Endothelial cell (in vitro differentiated cells): Measurements from ENCODE around the gene CSNK1D. TPM values are rescaled to one million over a fixed set of nuclear protein-coding genes. Genes with fewer than 3 reads are reported as not detected.

ENCODE experiments used
- DNase-seq: peaks from one replicate; pipeline ENCODE4 v3.0.0; 2021; ENCODE audit warnings: low spot score
- H3K27ac Mint-ChIP-seq: one replicate; pipeline ENCODE4 v1.8.0; 2021; ENCODE audit warnings: mixed read lengths, inconsistent platforms; ENCODE audit not compliant: unreplicated experiment
- H3K27me3 Mint-ChIP-seq: one replicate; pipeline ENCODE4 v1.8.0; 2021; ENCODE audit warnings: mild to moderate bottlenecking, moderate library complexity, mixed read lengths, inconsistent platforms; ENCODE audit not compliant: unreplicated experiment
- H3K36me3 Mint-ChIP-seq: one replicate; pipeline ENCODE4 v1.8.0; 2021; ENCODE audit warnings: mild to moderate bottlenecking, low read depth, mixed read lengths, inconsistent platforms; ENCODE audit not compliant: unreplicated experiment
- H3K4me1 Mint-ChIP-seq: one replicate; pipeline ENCODE4 v1.8.0; 2021; ENCODE audit warnings: mild to moderate bottlenecking, mixed read lengths, inconsistent platforms; ENCODE audit not compliant: unreplicated experiment
- H3K4me3 Mint-ChIP-seq: one replicate; pipeline ENCODE4 v1.8.0; 2021; ENCODE audit warnings: mild to moderate bottlenecking, mixed read lengths, inconsistent platforms; ENCODE audit not compliant: unreplicated experiment
- H3K9me3 Mint-ChIP-seq: one replicate; pipeline ENCODE4 v1.8.0; 2021; ENCODE audit warnings: mixed read lengths, inconsistent platforms; ENCODE audit not compliant: unreplicated experiment
- total RNA-seq: library from RNA; stranded (reverse); fragmentation: NEBNext Ultra II Directional; extraction: Animal tissue kit (Norgen Biotek cat#: 25700); gene quantifications from one replicate; pipeline ENCODE4 v1.2.1, GENCODE V29; 2021; ENCODE audit not compliant: unreplicated experiment
- TF ChIP-seq, protein P1 (sequence below): fragments of 200-600 bp; sonication (generic); IDR thresholded peaks from one replicate; pipeline ENCODE4 v1.5.0; 2021; ENCODE audit warnings: antibody characterized with exemption; ENCODE audit not compliant: unreplicated experiment

The CSNK1D gene
- total RNA-seq, 1 donor from 2014 or later = 149 TPM

DNA sequence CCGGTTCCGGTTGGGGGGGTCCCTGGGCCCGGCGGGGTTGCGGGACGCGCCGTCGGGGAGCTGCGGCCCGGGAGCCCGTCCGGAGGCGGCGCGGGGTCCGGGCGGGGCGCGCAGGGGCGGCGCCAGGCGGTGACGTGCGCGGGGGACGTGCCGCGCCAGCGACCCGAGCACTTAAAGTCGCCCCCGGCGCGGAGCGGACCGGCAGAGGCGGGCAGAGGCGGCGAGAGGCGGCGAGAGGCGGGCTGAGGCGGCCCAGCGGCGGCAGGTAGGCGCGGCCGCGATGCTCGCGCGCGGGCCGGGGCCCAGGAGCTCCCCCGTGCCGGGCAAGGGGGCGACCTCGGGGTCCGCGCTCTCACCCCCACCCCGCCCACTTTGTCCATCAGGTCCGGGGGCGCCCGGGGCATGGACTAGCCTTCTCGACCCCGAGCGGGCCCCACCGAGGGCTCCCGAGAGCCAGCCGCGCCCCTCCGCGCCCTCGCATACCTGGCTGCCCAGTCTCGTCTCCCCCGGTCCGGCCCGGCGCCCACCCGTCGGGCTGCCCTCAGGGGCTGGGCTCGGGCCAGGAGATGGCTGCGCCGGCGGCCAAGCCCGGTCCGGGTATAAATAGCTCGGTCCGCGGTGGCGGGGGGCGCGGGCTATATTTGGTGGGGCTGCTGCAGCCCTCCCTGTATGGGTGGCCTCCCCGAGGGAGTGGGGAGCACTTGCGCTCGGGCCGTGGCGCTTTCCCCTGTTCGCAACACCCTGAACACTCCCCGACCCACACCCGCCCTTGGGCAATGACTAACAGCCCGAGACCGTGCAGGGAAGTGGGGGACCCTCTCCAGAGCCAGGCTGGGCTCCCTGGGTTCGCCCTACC lies 44.4 kb downstream of the CSNK1D start, which contains the start of gene SLC16A3:
SLC16A3 (plus strand) TSS at position 201 of the 856 bp plus-strand sequence. CDS start 6,967 bp downstream, outside the sequence.
- Mint-ChIP-seq H3K9me3 (no peaks in the 10 kb centered on the region), H3K27ac (peak within 1 kb of the TSS; percentile 78), H3K4me3 (peak within 1 kb of the TSS; percentile 90), H3K4me1 (peaks cover 5% of the 10 kb centered on the region), H3K27me3 (peaks cover 2% of the 10 kb centered on the region), H3K36me3 (no peaks in the 10 kb centered on the region)
- TF ChIP-seq, protein P1, sequence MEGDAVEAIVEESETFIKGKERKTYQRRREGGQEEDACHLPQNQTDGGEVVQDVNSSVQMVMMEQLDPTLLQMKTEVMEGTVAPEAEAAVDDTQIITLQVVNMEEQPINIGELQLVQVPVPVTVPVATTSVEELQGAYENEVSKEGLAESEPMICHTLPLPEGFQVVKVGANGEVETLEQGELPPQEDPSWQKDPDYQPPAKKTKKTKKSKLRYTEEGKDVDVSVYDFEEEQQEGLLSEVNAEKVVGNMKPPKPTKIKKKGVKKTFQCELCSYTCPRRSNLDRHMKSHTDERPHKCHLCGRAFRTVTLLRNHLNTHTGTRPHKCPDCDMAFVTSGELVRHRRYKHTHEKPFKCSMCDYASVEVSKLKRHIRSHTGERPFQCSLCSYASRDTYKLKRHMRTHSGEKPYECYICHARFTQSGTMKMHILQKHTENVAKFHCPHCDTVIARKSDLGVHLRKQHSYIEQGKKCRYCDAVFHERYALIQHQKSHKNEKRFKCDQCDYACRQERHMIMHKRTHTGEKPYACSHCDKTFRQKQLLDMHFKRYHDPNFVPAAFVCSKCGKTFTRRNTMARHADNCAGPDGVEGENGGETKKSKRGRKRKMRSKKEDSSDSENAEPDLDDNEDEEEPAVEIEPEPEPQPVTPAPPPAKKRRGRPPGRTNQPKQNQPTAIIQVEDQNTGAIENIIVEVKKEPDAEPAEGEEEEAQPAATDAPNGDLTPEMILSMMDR = no peak
- DNase-seq = peak; percentile 62

DNA sequence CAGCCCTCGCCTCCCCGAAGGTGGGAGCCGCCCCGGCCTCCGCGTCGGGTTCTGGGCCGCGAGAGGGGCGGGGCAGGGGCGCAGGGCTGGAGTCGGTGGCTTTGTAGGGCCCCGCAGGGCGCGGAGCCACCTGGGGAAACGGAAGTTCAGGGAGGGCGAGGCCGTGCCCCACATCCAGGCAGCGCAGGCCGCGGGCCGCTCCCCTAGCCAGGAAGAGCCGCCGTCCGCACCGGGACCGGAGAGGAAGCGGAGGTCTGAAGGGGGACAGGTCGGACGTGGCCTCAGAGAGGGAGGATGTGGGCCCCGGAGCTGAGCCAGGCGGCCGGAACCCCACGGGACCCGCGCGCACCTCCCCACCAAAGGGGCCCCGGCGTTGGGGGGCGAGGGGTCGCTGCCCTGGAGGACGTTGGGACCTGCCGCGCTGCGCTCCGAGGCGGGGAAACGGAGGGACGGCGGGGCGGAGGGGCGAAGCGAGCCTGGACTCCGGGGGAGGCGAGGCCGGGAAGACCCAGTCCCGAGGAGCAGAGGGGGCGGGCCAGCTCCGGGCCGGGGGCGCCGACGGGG lies 45.1 kb downstream of the CSNK1D start:
- DNase-seq = peak; percentile 50

DNA sequence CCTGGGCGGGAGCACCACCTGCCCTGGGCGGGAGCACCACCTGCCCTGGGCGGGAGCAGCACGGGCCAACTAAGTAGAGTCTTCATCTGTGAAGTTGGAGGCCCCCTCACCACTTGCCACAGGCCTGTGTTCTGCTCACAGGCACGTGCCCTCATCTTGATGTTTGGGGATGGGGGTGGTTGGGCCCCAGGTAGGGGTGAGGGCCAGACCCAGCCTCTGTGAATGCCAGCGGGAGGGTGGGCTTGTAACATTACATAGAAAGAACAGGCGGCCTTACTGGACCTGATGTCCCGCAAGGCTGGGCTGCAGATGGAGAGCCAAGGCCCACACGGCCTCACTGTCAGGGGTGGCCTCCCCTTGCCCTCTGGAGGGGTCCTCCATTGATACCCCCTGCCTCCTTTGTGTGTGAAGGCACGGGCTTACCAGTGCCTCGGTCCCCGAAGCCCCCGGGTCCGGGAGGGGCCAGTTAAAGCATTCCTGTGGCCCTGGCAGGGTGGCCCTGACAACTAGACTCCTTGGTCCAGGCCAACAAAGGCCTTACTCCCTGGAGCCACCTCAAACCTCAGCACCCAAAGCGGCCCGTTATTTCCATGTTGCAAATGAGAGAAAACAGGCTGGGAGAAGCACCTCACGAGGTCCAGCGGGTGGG lies 45.7 kb downstream of the CSNK1D start:
- Mint-ChIP-seq H3K27me3 (peaks cover 6% of the 10 kb centered on the region), H3K36me3 (no peaks in the 10 kb centered on the region), H3K4me1 (peaks cover 2% of the 10 kb centered on the region), H3K4me3 (no peak overlapping the region), H3K9me3 (no peaks in the 10 kb centered on the region), H3K27ac (no peak overlapping the region)
- TF ChIP-seq, protein P1 = no peak
- DNase-seq = no peak

More for the DNA sequence above, 45.1 kb downstream of the CSNK1D start:
- Mint-ChIP-seq H3K4me1 (peaks cover 3% of the 10 kb centered on the region), H3K36me3 (no peaks in the 10 kb centered on the region), H3K27ac (no peak overlapping the region), H3K4me3 (no peak overlapping the region), H3K27me3 (peaks cover 5% of the 10 kb centered on the region), H3K9me3 (no peaks in the 10 kb centered on the region)
- TF ChIP-seq, protein P1 = no peak

DNA sequence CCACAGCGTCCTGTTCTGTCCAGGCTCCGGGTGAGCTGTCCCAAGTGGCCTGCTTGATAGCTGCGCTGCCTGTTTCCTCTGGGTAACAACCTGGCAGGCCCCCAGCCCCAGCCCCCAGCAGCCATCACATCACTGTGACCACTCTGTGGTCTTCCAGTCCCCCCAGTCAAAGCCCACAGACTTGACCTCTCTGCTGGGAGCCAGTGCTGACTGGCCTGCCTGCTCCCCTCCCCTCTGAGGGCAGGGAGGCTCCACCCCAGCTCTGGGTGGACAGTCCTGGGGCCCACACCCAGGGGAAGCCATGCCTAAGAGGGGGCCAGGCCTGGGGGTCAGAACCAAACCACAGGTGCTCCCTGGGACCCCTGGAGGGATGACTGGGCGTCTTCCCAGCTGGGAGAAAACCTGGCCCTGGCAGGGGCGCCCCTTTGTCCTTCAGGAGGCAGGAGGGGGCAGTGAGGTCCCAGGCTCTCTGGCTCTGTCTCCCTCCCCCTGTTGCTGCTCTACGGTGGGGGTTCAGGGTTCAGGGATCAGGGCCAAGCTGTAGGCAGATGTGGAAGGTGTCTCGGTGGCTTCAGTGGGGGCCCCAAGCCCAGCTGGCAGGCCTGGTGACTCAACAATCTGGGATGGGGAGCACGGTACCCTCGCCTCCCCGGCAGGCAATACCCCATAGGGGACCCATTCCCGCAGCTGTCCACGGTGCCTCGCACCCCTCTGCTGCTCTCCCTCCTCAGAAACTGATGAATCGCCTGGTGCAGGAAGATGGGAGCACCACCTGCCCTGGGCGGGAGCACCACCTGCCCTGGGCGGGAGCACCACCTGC lies 46.5 kb downstream of the CSNK1D start:
- H3K4me3 Mint-ChIP-seq = no peak overlapping the region
- peaks cover 2% of the 10 kb centered on the region for H3K4me1 Mint-ChIP-seq
- peaks cover 6% of the 10 kb centered on the region for H3K27me3 Mint-ChIP-seq
- TF ChIP-seq, protein P1 = no peak
- no peak for DNase-seq
- no peaks in the 10 kb centered on the region for H3K9me3 Mint-ChIP-seq
- no peaks in the 10 kb centered on the region for H3K36me3 Mint-ChIP-seq
- no peak overlapping the region for H3K27ac Mint-ChIP-seq
